Muscle of back (tissue), 11 donors: ENCODE measurements around the gene SAA2. TPM values are rescaled to one million over a fixed set of nuclear protein-coding genes. Genes with fewer than 3 reads are reported as not detected.
"Not testable (repeated sequence)": the region's sequence is repeated elsewhere in the genome, so short reads cannot be mapped to it uniquely, and the experiment has no call there.

Experiments used
- DNase-seq, 3 donors: peaks; one replicate each; pipeline versions ENCODE4 v3.0.0 to v3.0.0-alpha.2; 2013
- polyA plus RNA-seq, 10 donors: library from polyadenylated mRNA; unstranded; fragments of 120-200 nt; gene quantifications; one replicate each; pipeline ENCODE4 v1.2.1, GENCODE V29; 2013; ENCODE audit not compliant: insufficient read length in 10 of 10

SAA2 gene
- polyA plus RNA-seq, 10 donors = not detected

DNA sequence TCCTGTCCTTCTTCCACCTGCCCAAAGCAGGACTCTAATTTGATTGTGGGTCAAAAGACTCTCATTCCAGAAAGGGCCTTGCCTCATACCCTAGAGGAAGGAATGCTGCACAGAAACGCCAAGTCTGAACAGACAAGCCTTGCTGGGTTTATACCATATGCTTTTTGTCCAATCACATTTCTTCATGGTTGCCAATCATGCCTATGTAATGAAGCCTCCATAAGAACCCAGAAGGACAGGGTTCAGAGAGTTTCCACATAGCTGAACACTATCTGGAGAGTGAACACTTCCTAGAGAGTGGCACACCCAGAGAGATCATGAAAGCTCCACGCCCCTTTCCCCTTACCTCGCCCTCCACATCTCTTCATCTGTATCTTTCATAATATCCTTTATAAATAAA lies 4.8 kb upstream of the SAA2 start:
- DNase-seq = no peak

DNA sequence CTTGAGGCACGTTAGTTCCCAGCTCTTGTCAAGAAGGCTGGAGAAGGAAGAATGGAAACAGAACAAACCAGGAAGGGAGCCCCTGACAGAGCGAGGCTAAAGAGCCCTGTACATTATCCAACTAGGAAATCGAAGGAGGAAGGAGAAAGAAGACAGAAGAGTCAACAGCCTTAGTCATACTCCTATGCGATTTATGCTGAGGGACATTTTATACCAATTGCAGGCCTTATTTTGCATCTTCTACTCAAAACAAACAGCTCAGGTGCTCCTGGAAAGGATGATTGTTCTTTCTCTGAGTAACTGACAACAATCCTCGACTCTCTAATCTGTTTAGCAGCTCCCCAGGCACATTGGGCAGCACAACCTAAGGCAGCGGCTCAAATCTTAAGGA lies 1.3 kb downstream of the SAA2 start:
- DNase-seq = not testable (repeated sequence)

DNA sequence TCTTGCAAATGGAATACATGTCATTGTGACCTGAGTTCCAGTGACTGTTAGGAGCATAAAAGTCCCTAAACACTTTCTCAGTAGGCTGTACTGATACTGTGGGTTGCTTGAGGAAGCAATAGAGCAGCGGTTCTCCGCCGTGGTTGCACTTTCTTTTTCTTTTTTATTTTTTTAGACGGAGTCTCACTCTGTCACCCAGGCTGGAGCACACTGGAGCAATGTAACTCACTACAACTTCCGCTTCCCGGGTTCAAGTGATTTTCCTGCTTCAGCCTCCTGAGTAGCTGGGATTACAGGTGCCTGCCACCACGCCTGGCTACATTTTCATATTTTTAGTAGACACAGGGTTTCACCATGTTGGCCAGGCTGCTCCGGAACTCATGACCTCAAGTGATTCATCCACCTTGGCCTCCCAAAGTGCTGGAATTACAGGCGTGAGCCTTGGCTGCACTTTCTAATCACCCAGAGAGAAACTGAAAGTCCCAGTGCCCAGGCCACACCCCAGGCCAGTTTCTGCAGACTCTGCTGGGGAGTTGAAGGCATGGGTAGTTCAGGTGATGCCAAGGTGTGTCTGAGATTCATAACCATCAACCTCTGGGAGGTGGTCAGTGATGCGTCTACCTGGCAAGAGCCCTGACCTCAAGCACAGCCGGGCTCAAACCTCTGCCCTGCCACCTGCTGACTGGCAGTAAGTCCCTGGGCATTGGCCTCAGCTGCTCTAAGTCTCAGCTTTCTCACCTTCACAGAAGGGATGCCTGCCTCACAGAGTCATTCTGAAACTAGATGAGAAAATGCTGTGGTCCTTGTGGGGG lies 1.9 kb downstream of the SAA2 start:
- DNase-seq = not testable (repeated sequence)

DNA sequence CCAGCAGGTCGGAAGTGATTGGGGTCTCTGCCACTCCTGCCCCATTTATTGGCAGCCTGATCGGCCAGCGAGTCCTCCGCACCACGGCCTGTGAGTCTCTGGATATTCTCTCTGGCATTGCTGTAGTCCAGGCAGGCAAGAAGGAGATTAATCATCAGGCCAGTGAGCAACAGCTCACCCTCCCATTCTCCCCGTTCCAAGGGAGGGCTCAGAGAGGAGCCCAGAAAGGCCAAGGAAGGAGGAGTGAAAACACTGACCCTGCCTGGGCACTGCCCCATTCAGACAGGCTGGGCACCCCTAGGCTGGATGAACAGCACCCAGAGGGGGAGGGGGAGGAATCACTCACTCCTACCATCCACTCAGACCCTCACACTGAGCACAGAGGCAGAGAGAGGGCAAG lies 3.1 kb downstream of the SAA2 start:
- no peak for DNase-seq

DNA sequence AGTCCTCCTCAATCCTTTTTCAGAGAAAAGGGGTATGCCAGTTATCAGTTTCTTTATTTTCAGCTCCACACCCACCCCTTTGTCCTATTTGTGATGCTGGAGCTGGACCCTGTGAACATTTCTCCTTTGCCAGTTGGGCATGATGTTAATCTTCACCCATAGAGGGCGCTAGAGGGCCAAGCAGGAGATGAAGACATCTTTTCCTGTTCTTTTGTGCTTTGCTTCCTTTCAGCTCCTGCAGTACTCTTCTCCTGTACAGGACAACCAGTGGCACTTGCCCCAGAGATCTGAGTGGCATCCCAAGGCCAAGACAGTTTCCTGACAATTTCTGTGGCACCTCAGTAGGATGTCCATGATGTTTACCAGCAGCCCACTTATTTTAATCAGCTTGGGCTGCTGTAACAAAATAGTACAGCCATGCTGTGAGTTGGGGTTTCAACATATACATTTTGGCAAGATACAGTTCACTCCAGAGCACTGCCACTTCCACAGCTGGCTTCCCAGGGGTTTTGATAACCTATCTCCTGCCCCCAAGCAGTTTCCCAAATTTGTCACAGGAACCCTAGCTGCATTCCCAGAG lies 4.6 kb downstream of the SAA2 start:
- DNase-seq = peak; percentile 24 to 45 (median 36)

DNA sequence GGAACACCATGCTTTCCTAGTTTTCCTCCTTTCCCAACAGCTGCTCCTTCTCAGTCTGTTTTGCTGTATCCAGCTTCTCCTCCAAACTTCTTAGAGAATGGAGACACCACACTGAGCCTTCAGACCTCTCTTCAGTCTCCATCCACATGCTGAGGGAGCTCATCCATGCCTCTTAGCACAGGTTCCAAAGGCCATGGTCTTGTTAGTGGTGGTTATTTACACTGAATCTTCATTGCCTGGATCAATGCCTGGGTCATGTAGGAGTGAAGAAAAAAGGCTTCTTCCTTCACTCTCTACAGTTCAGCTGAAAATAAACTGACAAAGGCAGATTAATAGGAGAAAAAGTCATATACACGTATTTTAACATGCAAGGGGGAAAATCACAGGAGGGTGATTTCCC lies 8.8 kb downstream of the SAA2 start:
- no peak for DNase-seq

DNA sequence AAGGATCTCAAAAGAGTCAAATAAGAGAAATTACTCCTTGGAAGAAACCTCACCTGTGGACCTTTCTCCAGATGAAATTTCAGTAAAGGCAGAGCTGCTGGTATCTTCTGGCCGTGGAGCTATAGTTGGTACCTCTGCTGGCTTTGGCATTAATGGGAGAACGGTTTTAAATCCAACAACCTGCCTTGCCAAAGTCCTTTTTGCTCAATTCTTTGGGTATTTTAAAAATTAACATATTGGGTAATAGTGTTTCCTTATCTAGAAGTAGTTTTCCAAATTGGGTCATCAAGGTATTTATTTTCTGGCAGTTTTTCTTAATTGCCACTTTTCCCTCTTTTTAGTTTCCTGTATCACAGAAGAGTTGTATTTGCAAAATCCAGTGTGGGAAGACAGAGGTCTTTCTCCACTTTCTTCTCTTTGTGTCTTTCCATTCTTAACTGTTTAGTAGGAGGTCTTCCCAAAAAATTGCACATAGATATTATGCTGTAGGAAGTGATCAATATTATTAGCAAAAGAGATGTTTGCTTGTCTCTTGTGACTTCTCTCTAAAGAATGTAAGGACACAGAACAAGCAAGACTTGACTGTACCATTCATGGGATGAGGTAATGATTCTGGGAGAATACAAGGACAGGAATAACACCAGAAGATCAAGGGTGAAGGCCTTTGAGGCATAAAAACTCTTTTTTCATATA lies 11.7 kb downstream of the SAA2 start, which contains the start of gene SAA4:
SAA4 (minus strand) TSS at position 139 of the 693 bp plus-strand sequence. CDS start 876 bp downstream, outside the sequence.
- DNase-seq = no peak

DNA sequence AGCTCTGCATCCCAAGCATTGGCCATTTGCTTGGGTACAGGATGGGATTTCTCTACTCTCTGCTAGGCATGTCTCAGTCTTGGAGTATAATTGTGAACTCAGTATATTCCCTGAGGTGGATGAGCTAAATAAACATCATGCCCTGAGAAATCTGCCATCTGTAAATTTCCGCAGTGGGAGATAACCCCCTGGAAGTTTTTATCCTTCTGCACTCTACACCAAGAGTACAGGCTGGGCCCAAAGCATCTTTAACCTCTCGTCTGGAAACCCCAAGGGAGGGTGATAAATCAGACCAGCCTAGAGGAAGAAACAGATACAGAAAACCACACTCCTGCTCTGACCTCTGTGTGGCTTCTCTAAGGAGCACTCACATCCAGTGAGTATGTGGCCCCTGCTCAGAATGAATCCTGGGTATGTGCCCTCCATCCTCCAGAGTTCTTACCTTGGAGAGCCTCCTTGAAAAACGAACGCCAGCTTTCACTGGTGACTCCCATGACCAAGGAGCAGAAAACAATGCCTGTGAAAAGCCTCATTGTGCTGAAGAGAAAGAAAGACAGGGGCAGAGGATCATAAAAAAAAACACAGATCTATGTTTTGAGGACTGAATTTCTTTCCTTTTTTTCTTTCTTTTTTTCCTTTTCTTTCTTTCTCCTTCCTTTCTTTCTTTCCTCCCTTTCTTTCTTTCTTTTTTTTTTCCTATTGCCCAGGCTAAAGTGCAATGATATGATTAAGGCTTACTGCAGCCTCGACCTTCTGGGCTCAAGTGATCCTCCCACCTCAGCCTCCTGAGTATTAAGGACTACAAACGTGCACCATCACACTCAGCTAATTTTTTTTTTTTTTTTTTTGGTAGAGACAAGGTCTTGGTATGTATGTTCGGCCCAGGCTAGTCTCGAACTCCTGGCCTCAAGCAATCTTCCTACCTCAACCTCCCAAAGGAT lies 12.8 kb downstream of the SAA2 start:
- no peak for DNase-seq

DNA sequence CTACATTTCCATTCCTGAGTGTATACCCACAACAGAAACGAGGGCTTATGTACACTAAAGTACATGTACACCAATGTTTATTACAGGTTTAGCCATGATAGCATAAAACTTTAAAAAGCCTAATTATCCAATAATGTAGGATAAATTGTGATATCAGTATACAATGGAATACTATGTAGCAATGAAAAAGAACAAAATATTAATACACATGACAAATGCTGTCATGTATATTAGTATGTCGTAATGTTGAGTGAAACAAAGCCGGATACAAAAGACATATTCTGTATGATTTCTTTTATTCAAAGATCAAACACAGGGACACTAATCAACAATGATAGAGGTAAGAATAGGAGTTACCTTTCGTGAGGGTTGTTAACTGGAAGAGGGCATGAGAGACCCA lies 14.6 kb downstream of the SAA2 start:
- no peak for DNase-seq

DNA sequence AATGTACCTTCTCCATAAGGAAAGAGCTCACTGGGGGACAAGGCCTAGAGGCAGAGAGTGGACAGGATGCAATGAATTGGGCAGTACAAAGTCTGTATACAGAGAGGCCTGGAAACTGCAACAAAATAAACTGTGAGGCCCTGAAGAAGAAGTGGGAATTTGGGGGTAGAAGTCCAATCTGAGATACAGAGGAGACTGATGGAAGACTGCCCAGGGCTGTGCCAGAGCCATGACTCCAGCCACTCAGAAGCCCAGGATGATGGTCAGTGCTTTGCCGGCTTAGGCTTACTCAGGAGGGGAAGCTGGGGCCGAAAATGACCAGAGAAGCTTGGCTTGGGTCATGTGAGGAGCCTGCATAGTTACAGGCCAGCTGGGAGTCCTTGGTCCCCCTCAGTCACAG lies 17.6 kb downstream of the SAA2 start:
- no peak for DNase-seq

DNA sequence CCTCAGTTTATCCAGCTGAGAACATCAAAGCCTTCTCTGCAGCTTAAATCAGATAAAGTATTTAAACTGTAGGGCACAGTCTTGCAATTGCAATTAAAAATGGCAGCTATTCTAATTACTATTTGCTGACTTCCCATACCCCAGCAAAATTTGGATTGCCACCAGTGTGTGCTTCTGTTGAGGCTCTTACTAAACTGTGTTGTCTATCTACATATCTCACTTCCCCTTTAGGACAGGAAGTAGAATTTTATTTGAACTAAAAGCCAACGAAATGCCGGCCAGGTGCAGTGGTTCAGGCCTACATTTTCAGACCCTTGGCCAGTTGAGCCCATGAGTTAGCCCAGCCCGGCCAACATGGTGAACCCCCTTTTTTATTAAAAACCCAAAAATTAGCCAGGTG lies 19.0 kb downstream of the SAA2 start:
- no peak for DNase-seq

DNA sequence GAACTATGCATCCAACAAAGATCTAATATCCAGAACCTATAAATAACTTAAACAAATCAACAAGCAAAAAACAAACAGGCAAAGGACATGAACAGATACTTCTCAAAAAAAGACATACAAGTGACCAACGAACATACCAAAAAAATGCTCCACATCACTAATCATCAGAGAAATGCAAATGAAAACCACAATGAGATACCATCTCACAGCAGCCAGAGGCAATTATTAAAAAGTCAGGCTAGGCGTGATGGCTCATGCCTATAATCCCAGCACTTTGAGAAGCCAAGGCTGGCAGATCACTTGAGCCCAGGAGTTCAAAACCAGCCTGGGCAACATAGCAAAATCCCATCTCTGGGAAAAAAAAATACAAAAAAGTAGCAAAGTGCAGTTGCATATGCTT lies 22.6 kb downstream of the SAA2 start:
- DNase-seq = no peak

DNA sequence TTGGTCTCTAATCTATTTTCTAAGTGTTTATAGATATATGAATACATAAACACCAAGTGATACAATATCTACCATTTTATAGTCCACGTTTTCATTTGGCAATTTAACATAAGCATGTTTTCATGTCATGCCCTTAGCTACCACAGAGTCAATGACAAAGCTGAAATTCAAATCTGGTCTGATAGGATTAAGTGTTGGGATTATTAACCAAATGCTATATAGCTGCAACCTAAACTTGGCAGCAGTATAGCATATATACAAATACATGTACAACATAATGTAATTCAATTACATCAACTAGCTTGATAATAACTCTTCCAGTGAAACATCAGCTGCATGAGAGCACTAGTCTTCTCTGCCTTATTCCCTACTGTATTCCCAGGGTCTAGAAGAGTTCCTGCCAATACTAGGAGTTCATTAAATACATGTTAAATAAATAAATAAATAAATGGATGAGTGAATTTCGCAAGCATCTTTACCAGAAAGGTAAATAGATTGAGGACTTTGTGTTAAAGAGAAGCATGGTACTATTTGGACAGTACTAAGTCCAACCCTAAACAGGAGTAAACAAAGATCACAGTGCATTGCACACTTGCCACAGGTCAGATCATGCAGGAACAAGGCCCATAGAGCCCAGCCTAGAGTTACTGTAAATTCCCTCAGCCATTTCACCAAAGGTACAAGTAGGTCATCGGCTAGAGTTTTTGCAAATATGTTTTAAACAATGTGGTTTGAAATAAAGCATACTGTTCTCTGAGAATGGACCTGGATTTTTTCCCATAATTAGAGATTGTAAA lies 24.7 kb downstream of the SAA2 start:
- DNase-seq = no peak

DNA sequence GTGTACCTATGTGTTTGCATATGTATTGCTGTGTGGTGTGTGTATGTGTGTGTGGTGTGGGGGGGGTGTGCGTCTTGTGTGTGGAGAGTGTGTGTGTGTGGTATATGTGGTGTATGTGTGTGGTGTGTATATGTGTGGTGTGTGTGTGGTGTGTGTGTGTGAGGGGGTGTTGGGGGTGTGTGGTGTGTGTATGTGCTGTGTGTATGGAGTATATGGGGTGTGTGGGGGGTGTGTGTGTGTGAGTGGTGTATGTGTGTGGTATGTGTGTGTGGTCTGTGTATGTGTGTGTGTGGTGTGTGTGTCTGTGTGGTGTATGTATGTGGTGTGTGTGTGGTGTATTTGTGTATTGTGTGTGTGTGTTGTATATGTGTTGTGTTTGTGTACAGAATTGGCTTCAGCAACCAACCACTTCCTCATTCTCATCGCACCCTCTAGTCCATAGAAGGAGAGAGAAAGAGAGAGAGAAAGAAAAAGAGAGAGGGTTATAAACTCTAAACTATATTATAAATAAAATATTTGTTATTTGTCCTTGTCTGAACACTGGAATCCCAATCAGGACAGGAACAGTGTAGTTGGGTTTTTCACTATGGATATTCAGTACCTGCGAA lies 25.6 kb downstream of the SAA2 start:
- no peak for DNase-seq

DNA sequence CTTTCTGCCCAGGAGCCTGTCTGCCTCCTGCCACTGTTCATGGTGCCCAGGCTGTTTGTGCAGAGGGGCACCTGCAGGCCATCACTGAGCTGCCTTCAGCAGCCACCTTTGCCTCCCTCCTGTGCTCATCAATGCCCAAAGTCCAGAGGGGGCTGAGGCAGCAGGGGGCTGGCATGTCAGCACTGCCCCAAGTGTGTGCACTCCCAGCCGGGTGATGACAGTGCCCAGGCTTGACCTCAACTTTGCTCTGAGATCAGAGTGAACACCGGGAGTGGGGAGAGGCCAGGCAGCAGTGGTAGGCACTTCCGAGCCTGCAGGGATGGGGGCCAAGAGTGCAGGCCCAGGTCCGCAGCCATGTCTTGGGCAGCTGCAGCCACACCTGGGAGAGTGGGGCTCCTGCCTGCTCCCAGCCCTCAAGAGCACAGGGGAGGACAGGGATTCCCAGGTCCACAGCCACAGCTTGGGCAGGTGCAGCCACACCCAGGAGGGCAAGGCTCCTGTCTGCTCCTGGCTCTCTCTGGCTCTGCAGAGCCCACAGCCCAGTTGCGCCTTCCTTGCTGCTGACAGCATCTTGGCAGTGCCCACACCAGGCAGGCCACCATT lies 27.1 kb downstream of the SAA2 start:
- DNase-seq = no peak

DNA sequence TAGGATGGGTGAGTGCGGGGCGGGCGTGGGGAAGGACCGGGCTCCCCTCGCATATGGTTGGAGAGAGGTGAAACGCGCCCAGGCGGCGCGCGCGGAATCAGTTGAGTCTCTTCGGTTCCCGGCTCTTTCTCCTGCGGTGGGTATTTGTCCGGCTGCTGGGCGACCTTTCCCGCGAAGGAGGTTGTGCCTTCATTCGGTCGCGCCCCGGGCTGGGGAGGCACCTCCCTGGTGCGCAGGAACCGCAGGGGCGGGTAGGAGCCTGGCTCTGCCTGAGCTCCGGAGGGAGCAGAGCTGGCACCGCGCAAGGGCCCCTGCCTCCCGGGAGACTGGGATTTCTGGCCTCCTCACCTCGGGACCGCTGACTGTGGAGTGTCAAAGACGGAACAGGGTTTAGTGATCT lies 39.4 kb downstream of the SAA2 start:
- DNase-seq = no peak

DNA sequence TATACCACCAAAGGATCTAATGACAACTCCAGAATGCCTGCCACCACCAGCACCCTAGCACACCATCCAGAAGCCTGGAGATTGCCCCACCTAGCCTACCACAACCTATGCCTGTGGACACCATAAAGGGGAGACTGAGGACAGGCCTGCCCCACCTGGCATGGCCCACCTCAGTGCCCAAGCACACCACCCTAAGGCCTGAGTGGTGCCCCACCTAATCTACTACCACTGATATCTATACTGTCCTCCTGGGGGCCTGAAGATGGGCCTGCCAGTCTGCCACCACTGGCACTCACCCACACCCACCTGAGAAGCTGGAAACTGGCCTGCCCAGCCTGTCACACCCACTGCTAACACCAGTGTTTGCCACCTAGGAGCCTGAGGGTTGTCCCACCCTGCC lies 43.7 kb downstream of the SAA2 start:
- DNase-seq = no peak

DNA sequence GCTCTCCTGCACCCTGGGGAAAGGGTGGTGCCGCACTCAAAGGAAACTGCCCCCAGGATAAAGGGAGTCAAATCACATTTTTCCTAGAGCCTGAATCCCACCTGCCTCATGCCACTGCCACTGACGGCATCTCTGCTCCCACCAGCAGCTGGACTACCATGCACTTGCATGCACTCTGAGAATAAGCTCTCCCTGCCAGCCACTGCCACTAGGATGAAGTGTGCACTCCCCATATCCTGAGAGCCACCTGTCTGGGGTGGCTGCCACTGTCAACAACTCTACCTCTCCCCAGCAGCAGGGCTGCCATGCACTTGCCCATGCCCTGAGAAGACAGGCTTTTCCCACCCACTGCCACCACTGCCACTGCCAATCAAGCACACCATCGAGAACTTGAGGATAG lies 44.2 kb downstream of the SAA2 start:
- DNase-seq = no peak

DNA sequence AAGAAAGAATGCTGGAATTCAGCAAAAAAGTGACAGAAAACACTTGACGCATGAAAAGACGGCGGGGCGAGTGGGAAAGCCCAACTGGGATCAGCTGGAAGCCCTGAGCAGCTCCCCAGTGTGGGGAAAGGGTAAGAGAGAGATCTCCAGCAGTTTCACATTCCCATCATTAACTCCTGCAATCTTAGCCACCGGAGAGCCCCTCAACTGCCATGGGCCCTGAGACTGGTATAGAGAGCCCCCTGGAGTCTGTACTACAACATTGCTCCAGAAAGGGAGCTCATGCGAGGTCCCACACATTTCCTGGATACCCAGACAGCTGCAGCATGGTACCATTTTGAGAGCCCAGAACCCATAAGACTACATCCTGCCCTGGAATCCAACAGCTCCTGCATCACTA lies 44.7 kb downstream of the SAA2 start:
- DNase-seq = no peak

DNA sequence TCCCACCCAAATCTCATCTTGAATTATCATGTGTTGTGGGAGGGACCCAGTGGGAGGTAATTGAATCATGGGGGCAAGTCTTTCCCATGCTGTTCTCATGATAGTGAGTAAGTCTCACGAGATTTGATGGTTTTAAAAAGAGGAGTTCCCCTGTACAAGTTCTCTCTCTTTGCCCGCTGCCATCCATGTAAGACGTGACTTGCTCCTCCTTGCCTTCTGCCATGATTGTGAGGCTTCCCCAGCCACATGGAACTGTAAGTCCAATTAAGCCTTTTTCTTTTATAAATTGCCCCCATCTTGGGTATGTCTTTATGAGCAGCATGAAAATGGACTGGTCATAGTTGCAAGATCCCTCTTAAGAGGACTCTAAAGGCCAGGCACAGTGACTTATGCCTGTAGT lies 50.7 kb downstream of the SAA2 start:
- not testable (repeated sequence) for DNase-seq
